Body of pancreas (tissue), 4 donors: ENCODE data around the gene NME8. TPM values are rescaled to one million over a fixed set of nuclear protein-coding genes. Genes with fewer than 3 reads are reported as not detected.

Experiments used
- ATAC-seq: fragments of 150-250 bp; one replicate; pipeline ENCODE4 v1.9.1; 2016
- DNase-seq, 4 donors: peaks; one replicate each; pipeline ENCODE4 v3.0.0-alpha.2; 2019
- H3K27ac ChIP-seq, 4 donors: fragments of 200-600 bp; sonication (generic); 1 replicate in 3 of 4; 2 replicates in 1 of 4; pipeline versions ENCODE4 v1.5.1 to v1.6.1; 2016 to 2019; ENCODE audit warnings: mild to moderate bottlenecking in 1 of 4, mixed read lengths in 1 of 4, moderate library complexity in 1 of 4
- H3K27me3 ChIP-seq, 2 donors: fragments of 200-600 bp; sonication (generic); one replicate each; pipeline ENCODE4 v1.6.0; 2016; ENCODE audit warnings: mild to moderate bottlenecking in 1 of 2
- H3K36me3 ChIP-seq, 2 donors: fragments of 200-600 bp; sonication (generic); replicated peaks in 1 of 2; 2 replicates each; pipeline ENCODE4 v1.5.1; 2016; ENCODE audit warnings: low read depth in 2 of 2; ENCODE audit not compliant: insufficient read depth in 1 of 2
- H3K4me1 ChIP-seq: fragments of 200-600 bp; sonication (generic); one replicate; pipeline ENCODE4 v1.6.0; 2016
- H3K4me3 ChIP-seq, 2 donors: fragments of 200-600 bp; sonication (generic); 1 replicate in 1 of 2; 2 replicates in 1 of 2; pipeline ENCODE4 v1.5.1; 2016 to 2019
- H3K9me3 ChIP-seq, 3 donors: fragments of 200-600 bp; sonication (generic); 1 replicate in 2 of 3; 2 replicates in 1 of 3; pipeline ENCODE4 v1.5.1; 2016
- CTCF ChIP-seq, 7 experiments: fragments of 450-650 bp in 4 of 7; fragments of 200-600 bp in 3 of 7; sonication (generic) in 3 of 7; IDR thresholded peaks; one replicate each; pipeline ENCODE4 v1.5.1; 2016 to 2019; ENCODE audit warnings: antibody characterized with exemption in 7 of 7
- POLR2A ChIP-seq, 3 donors: fragments of 450-650 bp; IDR thresholded peaks; one replicate each; pipeline ENCODE4 v1.6.1; 2016; ENCODE audit warnings: antibody characterized with exemption in 3 of 3, mild to moderate bottlenecking in 2 of 3
- WGBS, 2 donors: methylation state at CpG; one replicate each; pipeline ENCODE4 v1.1.5; 2017; 5-methylcytosine and 5-hydroxymethylcytosine counted together
- intact Hi-C: fragments of 100-400 bp; cut with DNase I; formaldehyde crosslinking; loops from one replicate; pipeline ENCODE4 v1.15.1; 2023
- total RNA-seq, 2 donors: library from RNA; depleted of rRNA; stranded (reverse); fragments of >200 nt; gene quantifications; one replicate each; pipeline ENCODE4 v1.1.0, GENCODE V29; 2016

Gene NME8
- total RNA-seq, 2 donors from 2014 or later: not detected

- H3K27ac ChIP-seq: no peak overlapping the region
- no peaks in the 10 kb centered on the region for H3K36me3 ChIP-seq
- H3K27me3 ChIP-seq: no peaks in the 10 kb centered on the region
- 73 to 93% methylated on average over 1 of the region's 1 CpG for WGBS, 2 donors
- H3K4me1 ChIP-seq: peaks cover 37% of the 10 kb centered on the region
- no peak for DNase-seq
- no peak for ATAC-seq
- H3K4me3 ChIP-seq: no peak overlapping the region
- H3K9me3 ChIP-seq: no peaks in the 10 kb centered on the region
- TF ChIP-seq CTCF (IDR thresholded peaks at IDR 0.05): no peak
- TF ChIP-seq POLR2A (IDR thresholded peaks at IDR 0.05): no peak
- intact Hi-C loops: no loop called here
Measured at GRCh38 chr7:37923996-37924395, 75.6 kb downstream of the NME8 start.

DNA sequence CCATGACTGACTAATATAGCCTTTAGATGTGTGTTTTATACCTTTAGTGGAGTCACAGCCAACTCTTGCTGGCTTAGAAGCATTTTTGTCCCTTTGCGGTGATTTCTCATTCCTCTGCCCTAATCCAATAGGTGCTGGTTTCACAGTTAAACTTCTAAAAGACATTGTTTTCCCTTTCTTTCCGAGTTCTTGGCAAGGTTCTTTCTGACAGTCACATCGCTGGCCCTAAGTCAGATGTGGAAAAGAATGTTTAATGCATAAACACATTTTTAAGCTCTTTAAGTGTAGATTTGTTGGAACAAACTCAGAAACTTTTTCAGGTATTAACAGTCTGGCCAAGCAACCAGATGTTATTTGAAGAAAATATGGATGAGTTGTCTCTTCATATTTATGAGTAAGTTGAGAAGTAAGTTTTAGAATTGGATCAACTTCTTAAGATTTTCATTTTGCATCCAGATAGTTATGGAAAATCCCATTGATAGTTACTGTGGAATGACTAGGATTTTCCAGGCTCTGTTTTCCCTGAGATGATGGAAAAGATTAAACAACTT is 76.2 kb downstream of the NME8 start:
- Histone ChIP-seq H3K4me3 (no peak overlapping the region), H3K4me1 (peaks cover 37% of the 10 kb centered on the region), H3K9me3 (no peaks in the 10 kb centered on the region), H3K27me3 (no peaks in the 10 kb centered on the region), H3K27ac (no peak overlapping the region), H3K36me3 (no peaks in the 10 kb centered on the region)
- no peak for TF ChIP-seq CTCF (IDR thresholded peaks at IDR 0.05)
- TF ChIP-seq POLR2A (IDR thresholded peaks at IDR 0.05): no peak
- intact Hi-C loops: no loop called here
- no peak for DNase-seq
- ATAC-seq: no peak
- WGBS, 2 donors: 62 to 69% methylated on average over 3 of the region's 3 CpGs

DNA sequence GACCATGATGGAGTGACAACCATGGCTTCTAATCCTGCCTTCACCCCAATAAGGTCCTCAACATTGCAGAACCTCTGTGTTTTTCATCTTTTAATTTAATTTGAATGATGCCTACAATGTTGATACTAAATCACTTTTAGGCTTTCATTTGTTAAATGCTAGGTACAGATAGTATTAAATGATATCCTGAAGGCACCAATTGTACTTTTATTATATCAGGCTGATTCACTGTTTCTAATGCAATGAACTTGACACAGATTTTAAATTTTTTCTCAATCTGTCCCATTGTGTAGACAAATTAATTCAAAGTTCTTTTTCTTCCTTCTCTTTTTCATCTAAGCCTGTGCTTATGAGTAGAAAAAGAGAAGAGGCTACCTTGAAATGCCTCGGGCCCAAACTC is 77.2 kb downstream of the NME8 start:
- no peak overlapping the region for H3K27ac ChIP-seq
- H3K36me3 ChIP-seq: no peaks in the 10 kb centered on the region
- DNase-seq (no peak), ATAC-seq (no peak)
- intact Hi-C loops: no loop called here
- H3K4me1 ChIP-seq: peaks cover 32% of the 10 kb centered on the region
- no peak for TF ChIP-seq CTCF (IDR thresholded peaks at IDR 0.05)
- TF ChIP-seq POLR2A (IDR thresholded peaks at IDR 0.05): no peak
- H3K4me3 ChIP-seq: no peak overlapping the region
- 96 to 100% methylated on average over 1 of the region's 1 CpG for WGBS, 2 donors
- no peaks in the 10 kb centered on the region for H3K9me3 ChIP-seq
- no peaks in the 10 kb centered on the region for H3K27me3 ChIP-seq

DNA sequence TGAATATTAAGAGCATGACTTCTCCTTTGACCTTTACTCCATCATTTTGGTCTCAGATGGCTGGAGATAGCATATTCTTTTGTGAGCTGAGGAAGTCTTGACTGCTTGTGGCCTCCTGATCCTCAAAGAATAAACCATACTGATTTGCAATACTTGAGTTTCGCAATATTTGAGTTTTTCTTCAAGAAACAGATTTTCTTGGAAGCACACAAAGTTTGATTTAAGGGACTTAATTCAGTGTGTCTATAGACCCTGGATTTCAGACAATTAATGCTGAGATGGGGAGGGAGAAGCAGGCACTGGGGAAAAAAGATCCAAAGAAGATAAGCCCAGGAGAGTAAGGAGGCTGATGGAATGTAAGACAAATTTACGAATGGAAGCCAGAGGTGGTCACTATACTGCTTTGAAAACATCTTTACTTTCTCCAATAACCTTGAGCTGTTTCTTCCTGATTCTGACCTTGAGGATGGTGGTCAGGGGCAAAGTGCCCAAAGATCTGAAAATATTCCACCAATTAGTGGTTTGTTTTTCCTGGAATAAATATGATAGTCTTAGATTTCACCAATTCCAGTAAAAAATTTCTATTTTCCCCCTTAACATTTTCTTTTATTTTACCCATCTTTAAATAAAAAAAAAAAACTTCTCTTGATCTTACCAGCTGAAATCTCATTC is 79.5 kb downstream of the NME8 start:
- Histone ChIP-seq H3K27me3 (no peaks in the 10 kb centered on the region), H3K4me3 (no peak overlapping the region), H3K9me3 (no peaks in the 10 kb centered on the region), H3K27ac (no peak overlapping the region), H3K36me3 (no peaks in the 10 kb centered on the region), H3K4me1 (peaks cover 18% of the 10 kb centered on the region)
- no peak for ATAC-seq
- WGBS, 2 donors: 81 to 82% methylated on average over 2 of the region's 2 CpGs
- no peak for DNase-seq
- intact Hi-C loops: no loop called here
- TF ChIP-seq CTCF (IDR thresholded peaks at IDR 0.05): no peak
- no peak for TF ChIP-seq POLR2A (IDR thresholded peaks at IDR 0.05)

DNA sequence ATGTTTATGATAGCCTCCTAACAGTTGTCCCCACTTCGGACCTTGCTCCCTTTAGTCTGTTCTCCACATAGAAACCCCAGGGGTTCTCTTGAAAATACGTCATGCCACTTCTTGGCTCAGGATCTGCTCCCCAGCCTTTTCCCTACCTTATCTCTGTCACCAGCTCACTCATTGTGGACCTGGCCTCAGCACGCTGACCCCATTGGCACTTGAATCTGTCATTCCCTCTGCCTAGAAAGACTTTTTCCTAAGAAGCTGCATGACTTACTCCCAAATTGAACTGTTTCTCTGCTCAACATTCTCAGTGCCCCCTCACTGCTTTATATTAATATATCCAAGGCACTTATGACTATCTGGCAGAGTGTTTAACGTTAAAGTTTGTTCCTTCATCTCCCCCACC is 80.5 kb downstream of the NME8 start:
- Histone ChIP-seq H3K27ac (no peak overlapping the region), H3K4me1 (peaks cover 8% of the 10 kb centered on the region), H3K27me3 (no peaks in the 10 kb centered on the region), H3K36me3 (no peaks in the 10 kb centered on the region), H3K4me3 (no peak overlapping the region), H3K9me3 (no peaks in the 10 kb centered on the region)
- WGBS, 2 donors: 87 to 88% methylated on average over 4 of the region's 4 CpGs
- DNase-seq (no peak), ATAC-seq (no peak)
- TF ChIP-seq POLR2A (IDR thresholded peaks at IDR 0.05) (no peak), CTCF (IDR thresholded peaks at IDR 0.05) (no peak)
- intact Hi-C loops: no loop called here
